Glutamatergic neuron (in vitro differentiated cells): Measurements from ENCODE around the gene HOOK2. TPM values are rescaled to one million over a fixed set of nuclear protein-coding genes. Genes with fewer than 3 reads are reported as not detected.

Source experiments
- DNase-seq: peaks from one replicate; pipeline ENCODE4 v3.0.0; 2022
- H3K27ac Mint-ChIP-seq: one replicate; pipeline ENCODE4 v1.8.0; 2020; ENCODE audit warnings: mild to moderate bottlenecking, mixed read lengths, inconsistent platforms; ENCODE audit not compliant: unreplicated experiment
- H3K27me3 Mint-ChIP-seq: one replicate; pipeline ENCODE4 v1.8.0; 2020; ENCODE audit warnings: mild to moderate bottlenecking, moderate library complexity, mixed read lengths, inconsistent platforms; ENCODE audit not compliant: unreplicated experiment
- H3K36me3 Mint-ChIP-seq: one replicate; pipeline ENCODE4 v1.8.0; 2020; ENCODE audit warnings: mild to moderate bottlenecking, mixed read lengths, inconsistent platforms; ENCODE audit not compliant: unreplicated experiment
- H3K4me1 Mint-ChIP-seq: one replicate; pipeline ENCODE4 v1.8.0; 2020; ENCODE audit warnings: mild to moderate bottlenecking, low read depth, mixed read lengths, inconsistent platforms; ENCODE audit not compliant: unreplicated experiment
- H3K4me3 Mint-ChIP-seq: one replicate; pipeline ENCODE4 v1.8.0; 2020; ENCODE audit warnings: mild to moderate bottlenecking, mixed read lengths, inconsistent platforms; ENCODE audit not compliant: unreplicated experiment
- H3K9me3 Mint-ChIP-seq: one replicate; pipeline ENCODE4 v1.8.0; 2020; ENCODE audit warnings: mild to moderate bottlenecking, moderate library complexity, mixed read lengths, inconsistent platforms; ENCODE audit not compliant: unreplicated experiment
- total RNA-seq: library from RNA; stranded (reverse); fragmentation: NEBNext Ultra II Directional; extraction: Animal tissue kit (Norgen Biotek cat#: 25700); gene quantifications from one replicate; pipeline ENCODE4 v1.2.1, GENCODE V29; 2021; ENCODE audit not compliant: unreplicated experiment
- TF ChIP-seq, protein P1 (sequence below): fragments of 200-600 bp; sonication (generic); IDR thresholded peaks from one replicate; pipeline ENCODE4 v1.5.0; 2021; ENCODE audit not compliant: partially characterized antibody, unreplicated experiment

Gene HOOK2
- total RNA-seq, 1 donor from 2014 or later: 40.1 TPM

GRCh38 chr19:12779162-12779993 is 4.0 kb upstream of the HOOK2 start:
- DNase-seq: peak; percentile 47
- Mint-ChIP-seq H3K4me1 (peaks cover 16% of the 10 kb centered on the region), H3K27ac (peak overlapping the region; percentile 87), H3K9me3 (peaks cover 11% of the 10 kb centered on the region), H3K36me3 (no peaks in the 10 kb centered on the region), H3K27me3 (peaks cover 6% of the 10 kb centered on the region), H3K4me3 (peak overlapping the region; percentile 68)
- TF ChIP-seq, protein P1, sequence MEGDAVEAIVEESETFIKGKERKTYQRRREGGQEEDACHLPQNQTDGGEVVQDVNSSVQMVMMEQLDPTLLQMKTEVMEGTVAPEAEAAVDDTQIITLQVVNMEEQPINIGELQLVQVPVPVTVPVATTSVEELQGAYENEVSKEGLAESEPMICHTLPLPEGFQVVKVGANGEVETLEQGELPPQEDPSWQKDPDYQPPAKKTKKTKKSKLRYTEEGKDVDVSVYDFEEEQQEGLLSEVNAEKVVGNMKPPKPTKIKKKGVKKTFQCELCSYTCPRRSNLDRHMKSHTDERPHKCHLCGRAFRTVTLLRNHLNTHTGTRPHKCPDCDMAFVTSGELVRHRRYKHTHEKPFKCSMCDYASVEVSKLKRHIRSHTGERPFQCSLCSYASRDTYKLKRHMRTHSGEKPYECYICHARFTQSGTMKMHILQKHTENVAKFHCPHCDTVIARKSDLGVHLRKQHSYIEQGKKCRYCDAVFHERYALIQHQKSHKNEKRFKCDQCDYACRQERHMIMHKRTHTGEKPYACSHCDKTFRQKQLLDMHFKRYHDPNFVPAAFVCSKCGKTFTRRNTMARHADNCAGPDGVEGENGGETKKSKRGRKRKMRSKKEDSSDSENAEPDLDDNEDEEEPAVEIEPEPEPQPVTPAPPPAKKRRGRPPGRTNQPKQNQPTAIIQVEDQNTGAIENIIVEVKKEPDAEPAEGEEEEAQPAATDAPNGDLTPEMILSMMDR: no peak

DNA sequence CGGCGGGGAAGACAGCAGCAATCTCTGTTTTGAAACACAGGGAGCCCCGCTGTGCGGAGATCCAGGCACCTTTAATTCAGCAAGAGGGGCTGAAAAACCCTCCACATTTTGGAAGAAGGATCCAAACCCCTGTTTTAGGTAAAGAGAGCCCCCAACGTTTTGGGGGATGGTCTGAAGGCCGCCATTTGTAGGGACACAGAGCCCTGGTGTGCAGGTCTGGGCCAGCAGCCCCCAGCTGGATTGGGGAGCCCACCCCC is 3.5 kb upstream of the HOOK2 start:
- peaks cover 16% of the 10 kb centered on the region for H3K4me1 Mint-ChIP-seq
- TF ChIP-seq, protein P1: no peak
- no peak for DNase-seq
- H3K4me3 Mint-ChIP-seq: peak overlapping the region; percentile 94
- no peaks in the 10 kb centered on the region for H3K36me3 Mint-ChIP-seq
- H3K27me3 Mint-ChIP-seq: peaks cover 6% of the 10 kb centered on the region
- peaks cover 11% of the 10 kb centered on the region for H3K9me3 Mint-ChIP-seq
- H3K27ac Mint-ChIP-seq: peak overlapping the region; percentile 98

GRCh38 chr19:12778017-12778904 is 2.9 kb upstream of the HOOK2 start:
- TF ChIP-seq, protein P1: no peak
- H3K9me3 Mint-ChIP-seq: peaks cover 12% of the 10 kb centered on the region
- peaks cover 13% of the 10 kb centered on the region for H3K4me1 Mint-ChIP-seq
- peak overlapping the region; percentile 94 for H3K4me3 Mint-ChIP-seq
- H3K27ac Mint-ChIP-seq: peak overlapping the region; percentile 98
- H3K36me3 Mint-ChIP-seq: no peaks in the 10 kb centered on the region
- peaks cover 4% of the 10 kb centered on the region for H3K27me3 Mint-ChIP-seq
- DNase-seq: peak; percentile 75

GRCh38 chr19:12777217-12778016 is 2.1 kb upstream of the HOOK2 start:
- Mint-ChIP-seq H3K36me3 (no peaks in the 10 kb centered on the region), H3K9me3 (peaks cover 12% of the 10 kb centered on the region), H3K4me1 (peaks cover 13% of the 10 kb centered on the region), H3K27me3 (peaks cover 4% of the 10 kb centered on the region), H3K4me3 (peak overlapping the region; percentile 94), H3K27ac (peak overlapping the region; percentile 98)
- TF ChIP-seq, protein P1: peak; percentile 96
- peak; percentile 91 for DNase-seq
